HG03159 (cell line): ENCODE data around the gene BRD3.

Experiments
- ATAC-seq: cut with Tn5 transposase; IDR thresholded peaks from one replicate; pipeline ENCODE4 v1.9.1; 2021; ENCODE audit warnings: mild to moderate bottlenecking, moderate library complexity; ENCODE audit not compliant: unreplicated experiment

The BRD3 gene

GRCh38 chr9:134039386-134040175, 28.2 kb downstream of the BRD3 start:
- ATAC-seq = no peak

DNA sequence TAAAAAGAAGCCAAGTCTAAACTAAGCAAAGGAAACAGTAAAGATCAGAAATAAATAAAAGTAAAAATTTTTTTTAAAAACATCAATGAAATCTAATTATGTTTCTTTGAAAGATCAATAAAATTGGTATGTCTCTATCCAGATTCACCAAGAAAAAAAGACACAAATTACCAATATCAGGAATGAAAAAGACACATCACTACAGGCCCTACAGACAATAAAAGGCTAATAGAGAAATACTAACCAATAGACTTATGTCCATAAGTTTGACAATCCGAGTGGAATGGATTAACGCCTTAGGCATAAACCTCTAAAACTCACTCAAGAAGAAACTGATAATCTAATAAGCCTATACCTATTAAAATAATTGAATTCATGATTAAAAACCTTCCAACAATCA, 30.2 kb downstream of the BRD3 start:
- no peak for ATAC-seq

- no peak for ATAC-seq
Measured at GRCh38 chr9:134036130-134036529, 31.7 kb downstream of the BRD3 start.

- ATAC-seq = no peak
Measured at GRCh38 chr9:134035041-134036039, 32.5 kb downstream of the BRD3 start.

DNA sequence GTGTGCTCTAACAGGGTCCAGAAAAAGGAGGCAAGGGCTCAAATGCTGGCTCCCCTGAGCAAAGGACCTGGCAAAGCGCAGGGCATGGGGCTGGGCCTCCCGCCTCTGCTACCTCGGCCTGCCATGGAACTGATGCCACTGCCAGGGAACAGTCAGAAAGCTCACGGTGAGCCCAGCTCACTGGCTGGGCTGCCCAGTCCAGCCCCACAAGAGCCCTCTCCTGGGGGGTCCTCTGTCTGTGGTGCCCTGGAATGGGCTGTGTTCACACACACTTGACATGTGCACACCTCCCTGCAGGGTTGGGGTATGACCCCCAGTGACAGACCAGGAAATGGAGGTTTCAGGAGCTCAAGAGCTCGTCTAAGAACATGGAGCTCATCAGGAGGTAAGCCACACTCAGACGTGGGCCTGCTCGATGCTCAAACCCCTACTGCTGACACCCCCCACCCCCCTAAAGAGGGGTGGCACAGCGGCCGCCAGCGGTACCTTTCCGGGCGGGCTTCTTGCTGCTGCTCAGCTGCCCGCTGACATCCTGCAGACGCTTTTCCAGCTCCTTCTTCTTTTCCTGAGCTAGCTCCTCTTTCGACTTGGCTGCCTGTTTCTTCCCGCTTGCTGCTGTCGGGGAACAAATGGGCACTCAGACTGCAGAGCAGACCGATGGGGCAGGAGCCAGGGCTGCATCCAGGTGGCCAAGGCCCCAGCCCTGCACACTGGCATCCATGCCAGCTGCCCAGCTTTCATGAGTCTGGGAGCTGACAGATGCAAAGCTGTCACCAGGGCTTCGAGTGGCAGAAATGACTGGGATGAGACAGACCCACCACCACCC, 33.4 kb downstream of the BRD3 start:
- no peak for ATAC-seq

- ATAC-seq = no peak
Measured at GRCh38 chr9:134033516-134034214, 34.2 kb downstream of the BRD3 start.

DNA sequence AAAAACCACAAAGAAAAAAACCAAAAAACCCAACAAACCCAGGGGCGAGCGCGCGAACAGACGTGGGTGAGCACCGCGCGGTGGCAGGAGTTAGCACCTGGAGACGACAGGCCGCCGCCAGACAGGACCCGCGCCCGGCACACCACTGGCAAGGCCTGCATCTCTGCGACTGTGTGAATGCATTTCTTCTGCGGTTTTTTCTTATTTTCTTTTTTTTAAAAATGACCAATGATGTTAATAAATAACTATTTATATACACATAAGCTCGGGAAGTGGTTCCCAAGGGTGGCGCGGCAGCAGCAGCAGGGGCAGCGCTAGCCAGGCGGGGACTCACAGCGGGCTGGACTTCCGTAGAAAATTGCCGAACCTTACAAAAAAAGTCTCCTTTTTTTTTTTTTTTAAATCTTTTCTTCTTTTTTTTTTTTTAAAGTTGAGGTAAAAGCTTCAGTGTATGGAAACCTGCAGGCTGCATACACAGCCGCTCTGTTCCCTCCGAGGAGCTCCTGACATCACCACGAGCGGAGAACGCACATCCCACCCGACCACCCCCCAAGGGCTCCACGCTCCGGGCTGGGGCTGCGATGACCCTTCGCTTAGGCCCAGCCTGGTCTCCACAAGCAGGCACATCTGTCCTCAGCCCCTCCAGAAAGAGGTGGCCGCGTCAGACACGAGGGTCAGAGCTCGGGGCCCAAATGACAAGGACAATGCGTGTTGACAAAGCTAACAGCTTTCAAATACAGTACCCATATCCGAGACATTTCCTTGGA, 35.2 kb downstream of the BRD3 start:
- ATAC-seq = no peak

DNA sequence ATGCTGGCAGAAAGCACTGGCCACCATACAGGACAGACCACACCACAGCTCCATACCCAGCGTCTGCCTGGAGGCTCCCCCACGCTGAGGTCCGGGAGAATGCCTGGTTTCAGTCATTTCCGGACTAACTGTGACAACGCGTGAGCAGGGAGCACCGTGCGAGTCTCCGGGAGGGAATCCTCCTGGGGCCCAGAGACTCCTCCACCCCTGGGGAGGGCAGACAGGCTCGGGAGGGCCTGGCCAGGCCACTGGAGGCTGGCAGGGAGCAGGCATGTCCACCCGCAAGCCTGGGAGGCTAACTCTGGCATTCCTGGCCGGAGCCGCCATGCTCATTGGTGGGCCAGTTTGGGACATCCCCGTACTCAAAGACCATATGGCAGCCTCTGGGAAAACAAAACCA, 36.0 kb downstream of the BRD3 start:
- no peak for ATAC-seq

GRCh38 chr9:134030821-134031470, 36.9 kb downstream of the BRD3 start:
- ATAC-seq = no peak

DNA sequence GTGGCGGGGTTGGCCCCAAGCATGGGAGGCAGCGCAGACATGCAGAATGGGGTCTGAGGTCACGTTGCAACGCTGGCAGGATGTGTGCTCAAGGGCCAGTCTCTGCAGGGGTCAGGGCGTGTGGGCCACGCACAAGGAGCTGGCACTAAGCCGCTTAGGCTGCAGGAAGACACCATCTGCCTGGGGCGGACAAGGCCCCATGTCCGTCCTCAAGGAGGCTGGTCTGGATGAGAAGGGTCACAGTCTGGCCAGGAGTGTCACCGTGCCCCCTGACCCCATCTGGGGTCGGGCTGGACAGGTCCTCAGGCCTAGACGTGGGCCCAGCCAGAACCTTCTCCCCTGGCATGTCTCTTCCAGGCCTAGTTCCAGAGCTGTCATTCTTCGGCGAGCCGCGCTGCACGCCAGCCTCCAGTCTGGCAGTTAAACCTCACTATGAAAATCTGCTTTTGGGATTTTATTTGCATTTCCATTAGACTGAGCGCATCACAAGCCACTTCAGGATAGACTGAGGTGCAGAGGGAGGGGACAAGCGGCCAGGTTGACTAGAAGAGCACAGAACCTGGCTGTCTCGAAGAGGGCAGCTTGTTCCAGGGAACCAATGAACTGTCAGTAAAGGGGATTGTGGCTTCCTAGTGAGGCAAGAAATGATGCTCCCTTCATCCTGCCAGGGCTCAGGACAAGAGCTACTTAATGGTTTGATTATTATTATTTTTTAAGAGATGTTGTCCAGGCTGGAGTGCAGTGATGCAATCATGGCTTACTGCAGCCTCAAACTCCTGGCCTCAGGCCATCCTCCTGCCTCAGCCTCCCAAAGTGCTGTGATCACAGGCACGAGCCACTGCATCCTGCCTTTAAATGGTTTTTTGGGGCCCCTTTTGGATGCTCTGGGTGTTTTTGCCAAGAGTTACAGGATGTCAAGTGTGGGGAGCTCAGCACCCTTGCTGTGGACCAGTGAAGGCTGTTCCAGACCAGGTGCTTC, 38.3 kb downstream of the BRD3 start:
- ATAC-seq = no peak

- no peak for ATAC-seq
Measured at GRCh38 chr9:134028575-134029247, 39.1 kb downstream of the BRD3 start.

DNA sequence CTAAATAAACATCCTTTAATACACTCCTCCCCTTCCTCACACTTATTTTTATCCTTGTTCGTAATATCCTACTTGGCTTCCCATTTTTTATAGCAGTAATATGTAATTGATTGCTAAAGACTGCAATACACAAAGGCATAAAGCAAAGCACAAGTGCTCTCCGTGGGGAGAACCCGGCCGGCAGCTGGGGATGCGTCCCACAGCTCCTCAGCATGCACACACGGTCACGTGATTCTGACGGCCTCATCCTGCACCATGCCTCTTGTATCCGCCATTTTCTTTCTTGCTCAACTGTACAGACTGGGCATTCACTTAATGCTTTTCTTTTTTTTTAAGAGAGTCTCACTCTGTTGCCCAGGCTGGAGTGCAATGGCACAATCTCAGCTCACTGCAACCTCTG, 39.8 kb downstream of the BRD3 start:
- no peak for ATAC-seq

DNA sequence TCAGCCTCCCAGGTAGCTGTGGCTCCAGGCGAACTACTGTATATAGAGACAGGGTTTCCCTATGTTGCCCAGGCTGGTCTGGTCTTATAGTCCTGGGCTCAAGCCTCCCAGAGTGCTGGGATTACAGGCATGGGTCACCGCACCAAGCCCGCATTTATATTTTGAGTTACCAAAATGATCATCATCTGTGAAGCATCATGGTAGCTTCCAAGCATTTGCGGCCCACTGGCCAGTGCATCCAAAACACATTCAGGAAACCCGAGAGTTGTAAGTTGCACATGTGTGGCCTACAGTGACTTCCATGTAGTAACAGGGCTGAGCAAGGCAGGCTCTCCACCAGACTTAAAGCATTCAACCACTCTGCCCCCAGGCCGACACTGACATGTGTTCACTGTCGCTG, 40.3 kb downstream of the BRD3 start:
- no peak for ATAC-seq

DNA sequence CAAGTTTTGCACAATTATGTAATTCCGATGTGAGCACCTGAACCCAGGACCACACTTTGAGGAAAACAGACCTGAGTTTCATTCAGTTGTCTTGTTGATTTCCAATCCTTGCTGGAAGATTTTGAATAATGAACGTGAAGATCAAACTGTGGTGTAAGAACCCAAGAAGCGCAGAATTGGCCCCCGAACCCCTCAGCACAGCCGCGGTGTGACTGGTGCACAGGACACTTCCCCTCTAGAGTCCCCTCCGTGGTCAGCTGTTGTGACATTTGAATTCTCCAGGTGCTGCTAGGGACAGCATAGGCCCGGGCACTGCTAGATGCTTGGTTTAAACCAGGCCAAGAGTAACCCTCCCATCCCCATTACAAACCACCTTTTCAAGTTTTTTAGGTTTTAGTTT, 40.8 kb downstream of the BRD3 start:
- ATAC-seq = no peak

- no peak for ATAC-seq
Measured at GRCh38 chr9:134026581-134026980, 41.2 kb downstream of the BRD3 start.

- peak; percentile 38 for ATAC-seq
Measured at GRCh38 chr9:134025606-134026541, 42.0 kb downstream of the BRD3 start.
